GM18909 (cell line): ENCODE results near the gene TSSK3.
"Not testable (repeated sequence)": the region's sequence is repeated elsewhere in the genome, so short reads cannot be mapped to it uniquely, and the experiment has no call there.

Experiments used
- ATAC-seq: cut with Tn5 transposase; IDR thresholded peaks from one replicate; pipeline ENCODE4 v1.9.1; 2021; ENCODE audit warnings: mild to moderate bottlenecking; ENCODE audit not compliant: unreplicated experiment, poor library complexity

The TSSK3 gene

GRCh38 chr1:32337855-32338636 is 24.3 kb upstream of the TSSK3 start:
- no peak for ATAC-seq

GRCh38 chr1:32338637-32339145 is 23.6 kb upstream of the TSSK3 start:
- no peak for ATAC-seq

GRCh38 chr1:32339363-32339978 is 22.9 kb upstream of the TSSK3 start:
- ATAC-seq, result no peak

GRCh38 chr1:32341186-32341757 is 21.1 kb upstream of the TSSK3 start:
- ATAC-seq, result no peak

- ATAC-seq, result no peak
Observed at GRCh38 chr1:32341971-32342370, 20.4 kb upstream of the TSSK3 start.

GRCh38 chr1:32342704-32343103 is 19.6 kb upstream of the TSSK3 start:
- no peak for ATAC-seq

GRCh38 chr1:32345289-32345827 is 17.0 kb upstream of the TSSK3 start:
- no peak for ATAC-seq

GRCh38 chr1:32346532-32347157 is 15.7 kb upstream of the TSSK3 start:
- no peak for ATAC-seq

- no peak for ATAC-seq
Observed at GRCh38 chr1:32349211-32349708, 13.1 kb upstream of the TSSK3 start.

GRCh38 chr1:32350785-32351398 is 11.4 kb upstream of the TSSK3 start:
- ATAC-seq, result peak; percentile 42

GRCh38 chr1:32351399-32352238 is 10.7 kb upstream of the TSSK3 start:
- peak; percentile 89 for ATAC-seq

GRCh38 chr1:32352239-32352745 is 10.0 kb upstream of the TSSK3 start:
- ATAC-seq, result no peak

- ATAC-seq, result no peak
Observed at GRCh38 chr1:32352831-32353383, 9.4 kb upstream of the TSSK3 start.

- ATAC-seq, result no peak
Observed at GRCh38 chr1:32353431-32353830, 8.9 kb upstream of the TSSK3 start.

GRCh38 chr1:32353886-32354570 is 8.3 kb upstream of the TSSK3 start:
- ATAC-seq, result no peak

GRCh38 chr1:32355778-32356177 is 6.6 kb upstream of the TSSK3 start:
- not testable (repeated sequence) for ATAC-seq

GRCh38 chr1:32356478-32356877 is 5.9 kb upstream of the TSSK3 start:
- no peak for ATAC-seq

- ATAC-seq, result no peak
Observed at GRCh38 chr1:32357614-32358013, 4.7 kb upstream of the TSSK3 start.
